Endothelial cell of umbilical vein (primary cell): ENCODE data around the gene TYRP1. TPM values are rescaled to one million over a fixed set of nuclear protein-coding genes. Genes with fewer than 3 reads are reported as not detected.

Source experiments
- BruUV-seq: library from RNA; stranded (reverse); fragments of 400-500 nt; replicated peaks from 2 replicates; lab custom pipeline; 2021; lab: Mats Ljungman, UMichigan
- CTCF ChIA-PET: fragments of 300-600, 350-600 bp; sonication (Branson Sonifier 250); formaldehyde crosslinking; loops from one replicate; lab custom pipeline; 2021; ENCODE audit warnings: antibody characterized with exemption, inconsistent platforms; lab: Charles Lee
- POLR2A ChIA-PET: fragments of 300-600, 350-600 bp; sonication (Branson Sonifier 250); formaldehyde crosslinking; loops from one replicate; lab custom pipeline; 2021; ENCODE audit warnings: antibody characterized with exemption, inconsistent platforms; lab: Charles Lee
- DNase-seq: peaks from one replicate; pipeline ENCODE4 v3.0.0-alpha.2; 2011; ENCODE audit warnings: low read depth, low spot score
- FAIRE-seq: peaks from 2 replicates; lab custom pipeline; 2011; peaks lifted over from hg19 to GRCh38; lab: Jason Lieb, UNC
- H2AFZ ChIP-seq: 2 replicates; pipeline ENCODE4 v1.6.0; 2012; ENCODE audit warnings: low read depth, low read length, control low read depth, inconsistent platforms
- H3K27ac ChIP-seq: 2 replicates; pipeline ENCODE4 v1.5.1; 2011; ENCODE audit warnings: low read depth, mild to moderate bottlenecking, control low read depth, low read length, moderate library complexity; ENCODE audit not compliant: insufficient read depth
- H3K27me3 ChIP-seq, 2 experiments: 2 replicates each; pipeline versions ENCODE4 v1.6.0 to v1.6.1; 2011; ENCODE audit warnings: low read length in 2 of 2, mixed read lengths in 1 of 2; ENCODE audit not compliant: control insufficient read depth in 2 of 2, insufficient read depth in 2 of 2
- H3K36me3 ChIP-seq, 2 experiments: 2 replicates in 1 of 2; 3 replicates in 1 of 2; pipeline ENCODE4 v1.5.1; 2011; ENCODE audit warnings: low read length in 2 of 2, mild to moderate bottlenecking in 1 of 2, moderate library complexity in 1 of 2; ENCODE audit not compliant: control insufficient read depth in 2 of 2, insufficient read depth in 2 of 2; ENCODE audit errors: extremely low read depth in 1 of 2
- H3K4me1 ChIP-seq: 3 replicates; pipeline ENCODE4 v1.5.1; 2011; ENCODE audit warnings: mild to moderate bottlenecking, low read length; ENCODE audit not compliant: control insufficient read depth, insufficient read depth; ENCODE audit errors: extremely low read depth
- H3K4me2 ChIP-seq: 2 replicates; pipeline ENCODE4 v1.6.1; 2011; ENCODE audit warnings: low read length, control low read depth, mixed read lengths; ENCODE audit not compliant: insufficient read depth
- H3K4me3 ChIP-seq, 3 experiments: fragments of 200-600 bp in 1 of 3; sonication (generic), shearing (Covaris generic) in 1 of 3; replicated peaks in 1 of 3; 2 replicates each; pipeline ENCODE4 v1.5.1; 2011 to 2016; ENCODE audit warnings: control low read depth in 3 of 3, low read length in 3 of 3, mild to moderate bottlenecking in 2 of 3, inconsistent platforms in 1 of 3, low read depth in 1 of 3, moderate library complexity in 1 of 3; ENCODE audit not compliant: insufficient read depth in 1 of 3
- H3K79me2 ChIP-seq: 2 replicates; pipeline ENCODE4 v1.6.0; 2012; ENCODE audit warnings: low read length, inconsistent platforms; ENCODE audit not compliant: control insufficient read depth, insufficient read depth
- H3K9ac ChIP-seq: replicated peaks from 2 replicates; pipeline ENCODE3; 2011; ENCODE audit warnings: low read length, control low read depth; ENCODE audit not compliant: insufficient read depth; ENCODE audit errors: extremely low read depth
- H3K9me1 ChIP-seq: replicated peaks from 3 replicates; pipeline ENCODE4 v1.6.0; 2011; ENCODE audit warnings: mild to moderate bottlenecking, low read length; ENCODE audit not compliant: control insufficient read depth, insufficient read depth; ENCODE audit errors: extremely low read depth
- H3K9me3 ChIP-seq: replicated peaks from 2 replicates; pipeline ENCODE4 v1.5.1; 2012; ENCODE audit warnings: low read length, inconsistent platforms; ENCODE audit not compliant: control insufficient read depth, insufficient read depth
- H4K20me1 ChIP-seq: replicated peaks from 2 replicates; pipeline ENCODE3; 2011; ENCODE audit warnings: mild to moderate bottlenecking, low read length; ENCODE audit not compliant: control insufficient read depth, insufficient read depth; ENCODE audit errors: extremely low read depth
- CTCF ChIP-seq, 2 donors: IDR thresholded peaks; 1 replicate in 1 of 2; 2 replicates in 1 of 2; pipeline ENCODE4 v1.5.1; 2011; ENCODE audit warnings: low read length in 2 of 2, mild to moderate bottlenecking in 2 of 2, moderate library complexity in 2 of 2, control low read depth in 1 of 2, inconsistent platforms in 1 of 2, low read depth in 1 of 2; ENCODE audit not compliant: insufficient read depth in 1 of 2; ENCODE audit errors: extremely low read depth in 1 of 2
- EZH2 ChIP-seq: IDR thresholded peaks from 2 replicates; pipeline ENCODE4 v1.6.1; 2012; ENCODE audit warnings: borderline replicate concordance, low read depth, mild to moderate bottlenecking, moderate library complexity, low read length, inconsistent platforms; ENCODE audit not compliant: severe bottlenecking
- GATA2 ChIP-seq: IDR thresholded peaks from 2 replicates; pipeline ENCODE4 v1.7.0; 2011; ENCODE audit warnings: low read depth, mild to moderate bottlenecking, moderate library complexity, mixed read lengths, low read length; ENCODE audit not compliant: insufficient read length, insufficient read depth
- JUN ChIP-seq: IDR thresholded peaks from 2 replicates; pipeline ENCODE4 v1.6.1; 2011; ENCODE audit warnings: borderline replicate concordance, low read depth; ENCODE audit not compliant: insufficient read length, insufficient read depth
- MAX ChIP-seq: IDR thresholded peaks from 2 replicates; pipeline ENCODE4 v1.6.1; 2011; ENCODE audit not compliant: insufficient read depth, insufficient read length
- MYC ChIP-seq: IDR thresholded peaks from one replicate; pipeline ENCODE4 v1.6.1; 2011; ENCODE audit warnings: mild to moderate bottlenecking, low read depth, low read length
- POLR2A ChIP-seq: IDR thresholded peaks from 2 replicates; pipeline ENCODE4 v1.6.1; 2012; ENCODE audit warnings: low read depth, mild to moderate bottlenecking, control low read depth, low read length
- POLR2AphosphoS5 ChIP-seq: IDR thresholded peaks from 2 replicates; pipeline ENCODE4 v1.6.1; 2012; ENCODE audit warnings: low read depth, mild to moderate bottlenecking, control low read depth, low read length, moderate library complexity; ENCODE audit not compliant: insufficient read depth
- dilution Hi-C: fragments of 300-500 bp; cut with MboI; formaldehyde crosslinking; loops from one replicate; pipeline ENCODE4 v1.15.0; 2019; ENCODE audit warnings: low sequenced_read_pairs; ENCODE audit not compliant: extremely low pct_ligation_motif_present
- intact Hi-C: fragments of 100-400 bp; cut with micrococcal nuclease; formaldehyde crosslinking; loops from one replicate; pipeline ENCODE4 v1.10.0; 2022
- polyA plus RNA-seq, 4 experiments: library from polyadenylated mRNA; depleted of rRNA in 3 of 4; stranded (reverse) in 3 of 4; unstranded in 1 of 4; fragments of >200 nt; gene quantifications; 2 replicates each; pipeline versions ENCODE4 v1.2.1 to v1.2.3, GENCODE V29; 2011 to 2012; ENCODE audit warnings: missing spikeins in 1 of 4
- total RNA-seq: library from RNA; stranded (reverse); gene quantifications from 2 replicates; pipeline ENCODE4 v1.2.3, GENCODE V29; 2021

The TYRP1 gene
- total and polyA plus RNA-seq, 2 donors (not counting 3 experiments of a cell fraction or from before 2014, with no cell fraction given): 0.63 TPM; not detected in 1

GRCh38 chr9:12694013-12694412 lies 828 bp downstream of the TYRP1 start:
- Histone ChIP-seq H3K4me3 (no peak overlapping the region), H3K27ac (no peak overlapping the region), H3K9me3 (no peaks in the 10 kb centered on the region), H3K9ac (no peak overlapping the region), H3K27me3 (no peaks in the 10 kb centered on the region), H3K36me3 (no peaks in the 10 kb centered on the region), H4K20me1 (no peaks in the 10 kb centered on the region), H3K9me1 (no peaks in the 10 kb centered on the region), H3K4me2 (no peak overlapping the region), H2AFZ (no peak overlapping the region), H3K79me2 (no peaks in the 10 kb centered on the region), H3K4me1 (no peaks in the 10 kb centered on the region)
- ChIA-PET CTCF (no interaction called here), POLR2A (no interaction called here)
- BruUV-seq: no TSS peak
- DNase-seq (no peak), FAIRE-seq (no peak)
- dilution Hi-C loops: no loop called here
- intact Hi-C loops: no loop called here
- no peak for TF ChIP-seq POLR2AphosphoS5
- TF ChIP-seq EZH2: no peak
- no peak for TF ChIP-seq CTCF (IDR thresholded peaks at IDR 0.05; ENCODE audit: extremely low read depth in 1 of 2, insufficient read depth in 1 of 2, low read depth in 1 of 2, low read length in 2 of 2)
- TF ChIP-seq MAX: no peak
- no peak for TF ChIP-seq JUN
- no peak for TF ChIP-seq POLR2A
- no peak for TF ChIP-seq MYC
- TF ChIP-seq GATA2: no peak
